Gastrocnemius medialis (tissue), 4 donors: Measurements from ENCODE around the gene RGSL1.

Experiments used
- POLR2A ChIP-seq, 2 donors: fragments of 450-650 bp; IDR thresholded peaks; one replicate each; pipeline ENCODE4 v1.6.1; 2017; ENCODE audit warnings: antibody characterized with exemption in 2 of 2, mild to moderate bottlenecking in 2 of 2, moderate library complexity in 2 of 2
- TF ChIP-seq, protein P1 (sequence below), 5 experiments: fragments of 450-650 bp in 3 of 5; fragments of 200-600 bp in 2 of 5; sonication (generic) in 2 of 5; IDR thresholded peaks in 4 of 5; conservative IDR thresholded peaks in 1 of 5; 1 replicate in 4 of 5; 2 replicates in 1 of 5; pipeline ENCODE4 v1.5.1; 2016 to 2019; ENCODE audit warnings: antibody characterized with exemption in 5 of 5, mild to moderate bottlenecking in 3 of 5, moderate library complexity in 3 of 5

DNA sequence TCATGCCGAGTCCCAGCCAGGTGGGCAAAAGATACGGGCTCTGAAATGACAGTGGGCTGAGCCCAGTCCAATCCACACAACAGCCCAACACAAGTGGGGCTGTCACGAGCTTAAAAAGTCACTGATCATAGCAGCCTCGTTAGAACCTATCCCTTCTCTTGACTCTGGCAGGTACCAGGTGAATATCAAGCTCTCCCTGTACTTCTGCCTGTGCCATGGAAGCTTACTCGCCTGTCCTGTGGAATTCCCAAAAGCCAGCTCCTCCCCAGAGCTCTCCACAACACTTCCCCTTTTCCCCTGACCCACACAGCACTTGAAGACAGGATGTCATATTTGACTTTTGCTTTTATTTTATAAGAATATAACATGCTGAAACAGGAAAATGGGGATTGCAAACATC lies 148.3 kb downstream of the RGSL1 start:
- TF ChIP-seq, protein P1, sequence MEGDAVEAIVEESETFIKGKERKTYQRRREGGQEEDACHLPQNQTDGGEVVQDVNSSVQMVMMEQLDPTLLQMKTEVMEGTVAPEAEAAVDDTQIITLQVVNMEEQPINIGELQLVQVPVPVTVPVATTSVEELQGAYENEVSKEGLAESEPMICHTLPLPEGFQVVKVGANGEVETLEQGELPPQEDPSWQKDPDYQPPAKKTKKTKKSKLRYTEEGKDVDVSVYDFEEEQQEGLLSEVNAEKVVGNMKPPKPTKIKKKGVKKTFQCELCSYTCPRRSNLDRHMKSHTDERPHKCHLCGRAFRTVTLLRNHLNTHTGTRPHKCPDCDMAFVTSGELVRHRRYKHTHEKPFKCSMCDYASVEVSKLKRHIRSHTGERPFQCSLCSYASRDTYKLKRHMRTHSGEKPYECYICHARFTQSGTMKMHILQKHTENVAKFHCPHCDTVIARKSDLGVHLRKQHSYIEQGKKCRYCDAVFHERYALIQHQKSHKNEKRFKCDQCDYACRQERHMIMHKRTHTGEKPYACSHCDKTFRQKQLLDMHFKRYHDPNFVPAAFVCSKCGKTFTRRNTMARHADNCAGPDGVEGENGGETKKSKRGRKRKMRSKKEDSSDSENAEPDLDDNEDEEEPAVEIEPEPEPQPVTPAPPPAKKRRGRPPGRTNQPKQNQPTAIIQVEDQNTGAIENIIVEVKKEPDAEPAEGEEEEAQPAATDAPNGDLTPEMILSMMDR (IDR thresholded peaks at IDR 0.05 in 4 of 5, conservative IDR thresholded peaks at IDR 0.05 in 1 of 5) = no peak
- TF ChIP-seq POLR2A (IDR thresholded peaks at IDR 0.05) = no peak
